Trophoblast cell (in vitro differentiated cells and primary cell): ENCODE measurements around the gene EPB41L2.

Experiments
- DNase-seq, 2 donors: peaks; one replicate each; pipeline ENCODE4 v3.0.0-alpha.2; 2016
- H2AFZ ChIP-seq: 2 replicates; pipeline ENCODE4 v1.6.1; 2013; ENCODE audit warnings: low read length, moderate library complexity, mild to moderate bottlenecking; ENCODE audit not compliant: insufficient read depth, poor library complexity
- H2AK5ac ChIP-seq: 2 replicates; pipeline ENCODE4 v1.6.1; 2013; ENCODE audit warnings: mild to moderate bottlenecking, low read length
- H2BK120ac ChIP-seq: 2 replicates; pipeline ENCODE4 v1.6.1; 2013; ENCODE audit warnings: low read length, mild to moderate bottlenecking, moderate library complexity; ENCODE audit not compliant: insufficient read depth, poor library complexity
- H2BK12ac ChIP-seq: 2 replicates; pipeline ENCODE4 v1.6.1; 2013; ENCODE audit warnings: mild to moderate bottlenecking, low read length, moderate library complexity
- H2BK5ac ChIP-seq: 2 replicates; pipeline ENCODE4 v1.6.1; 2013; ENCODE audit warnings: low read length, low read depth, moderate library complexity, mild to moderate bottlenecking; ENCODE audit not compliant: poor library complexity
- H3K14ac ChIP-seq: 2 replicates; pipeline ENCODE4 v1.6.1; 2013; ENCODE audit warnings: mild to moderate bottlenecking, low read length
- H3K18ac ChIP-seq: 2 replicates; pipeline ENCODE4 v1.6.1; 2013; ENCODE audit warnings: mild to moderate bottlenecking, low read length
- H3K23ac ChIP-seq: 2 replicates; pipeline ENCODE4 v1.6.1; 2013; ENCODE audit warnings: low read length
- H3K27ac ChIP-seq: 2 replicates; pipeline ENCODE4 v1.5.1; 2013; ENCODE audit warnings: low read depth, mild to moderate bottlenecking, inconsistent platforms, low read length, moderate library complexity
- H3K27me3 ChIP-seq: 2 replicates; pipeline ENCODE4 v1.6.1; 2013; ENCODE audit warnings: inconsistent platforms, mild to moderate bottlenecking, low read length, moderate library complexity; ENCODE audit not compliant: insufficient read depth
- H3K36me3 ChIP-seq, 2 experiments: 1 replicate in 1 of 2; 2 replicates in 1 of 2; pipeline ENCODE4 v1.6.1; 2013; ENCODE audit warnings: low read length in 2 of 2, mild to moderate bottlenecking in 2 of 2, moderate library complexity in 1 of 2; ENCODE audit not compliant: insufficient read depth in 2 of 2, control insufficient read depth in 1 of 2
- H3K4ac ChIP-seq: 2 replicates; pipeline ENCODE4 v1.6.1; 2013; ENCODE audit warnings: low read depth, mild to moderate bottlenecking, low read length, moderate library complexity
- H3K4me1 ChIP-seq, 2 experiments: 1 replicate in 1 of 2; 2 replicates in 1 of 2; pipeline ENCODE4 v1.6.1; 2013; ENCODE audit warnings: low read length in 2 of 2, mild to moderate bottlenecking in 2 of 2, moderate library complexity in 1 of 2; ENCODE audit not compliant: insufficient read depth in 2 of 2, control insufficient read depth in 1 of 2
- H3K4me2 ChIP-seq: 2 replicates; pipeline ENCODE4 v1.6.1; 2013; ENCODE audit warnings: inconsistent platforms, mild to moderate bottlenecking, low read length, moderate library complexity
- H3K4me3 ChIP-seq: 2 replicates; pipeline ENCODE4 v1.5.1; 2013; ENCODE audit warnings: mild to moderate bottlenecking, low read depth, low read length, inconsistent platforms
- H3K79me1 ChIP-seq: one replicate; pipeline ENCODE4 v1.6.1; 2013; ENCODE audit warnings: low read length
- H3K79me2 ChIP-seq: 2 replicates; pipeline ENCODE4 v1.6.1; 2013; ENCODE audit warnings: low read length, mild to moderate bottlenecking; ENCODE audit not compliant: control insufficient read depth, insufficient read depth, poor library complexity
- H3K9ac ChIP-seq: 2 replicates; pipeline ENCODE4 v1.6.1; 2013; ENCODE audit warnings: mild to moderate bottlenecking, low read length
- H3K9me3 ChIP-seq: 2 replicates; pipeline ENCODE4 v1.6.1; 2013; ENCODE audit warnings: low read depth, mild to moderate bottlenecking, control low read depth, inconsistent platforms, low read length; ENCODE audit not compliant: insufficient read depth
- H4K12ac ChIP-seq: 2 replicates; pipeline ENCODE4 v1.6.1; 2013; ENCODE audit warnings: low read depth, mild to moderate bottlenecking, low read length, moderate library complexity
- H4K8ac ChIP-seq: 2 replicates; pipeline ENCODE4 v1.6.1; 2013; ENCODE audit warnings: low read depth, mild to moderate bottlenecking, low read length, moderate library complexity
- H4K91ac ChIP-seq: one replicate; pipeline ENCODE4 v1.6.1; 2013; ENCODE audit warnings: low read depth, mild to moderate bottlenecking, low read length, moderate library complexity
- WGBS: extraction: QIAGEN DNeasy Blood & Tissue Kit; methylation state at CpG from one replicate; pipeline ENCODE4 v1.1.7; 2013; ENCODE audit warnings: missing lambda C conversion rate; ENCODE audit not compliant: insufficient read length, insufficient coverage; ENCODE audit errors: extremely low coverage; 5-methylcytosine and 5-hydroxymethylcytosine counted together

The EPB41L2 gene

GRCh38 chr6:131026243-131026642 is 36.8 kb downstream of the EPB41L2 start:
- Histone ChIP-seq H3K14ac (no peak overlapping the region), H3K27me3 (no peaks in the 10 kb centered on the region), H3K9ac (no peak overlapping the region), H3K27ac (no peak overlapping the region), H3K23ac (no peak overlapping the region), H3K36me3 (no peaks in the 10 kb centered on the region), H4K91ac (no peak overlapping the region), H2BK12ac (no peak overlapping the region), H3K4ac (no peak overlapping the region), H2BK120ac (no peak overlapping the region), H3K79me2 (peaks cover 1% of the 10 kb centered on the region), H2AK5ac (no peak overlapping the region), H3K4me1 (peaks cover 0 to 7% of the 10 kb centered on the region in 2 experiments), H4K8ac (no peak overlapping the region), H2AFZ (no peak overlapping the region), H3K4me3 (no peak overlapping the region), H3K79me1 (no peaks in the 10 kb centered on the region), H3K9me3 (no peaks in the 10 kb centered on the region), H3K18ac (no peak overlapping the region), H4K12ac (no peak overlapping the region), H3K4me2 (no peak overlapping the region), H2BK5ac (no peak overlapping the region)
- no CpG with 5 or more reads among the region's 1 CpG for WGBS
- no peak for DNase-seq

- no peak overlapping the region for H3K14ac ChIP-seq
- H4K12ac ChIP-seq: no peak overlapping the region
- no peak overlapping the region for H2AFZ ChIP-seq
- H3K18ac ChIP-seq: no peak overlapping the region
- no peak overlapping the region for H2BK12ac ChIP-seq
- H3K27ac ChIP-seq: no peak overlapping the region
- no peak overlapping the region for H2AK5ac ChIP-seq
- H3K9me3 ChIP-seq: no peaks in the 10 kb centered on the region
- H3K27me3 ChIP-seq: no peaks in the 10 kb centered on the region
- H3K4me2 ChIP-seq: no peak overlapping the region
- no peak overlapping the region for H3K9ac ChIP-seq
- WGBS: no CpG with 5 or more reads among the region's 6 CpGs
- no peak overlapping the region for H3K23ac ChIP-seq
- H3K79me1 ChIP-seq: no peaks in the 10 kb centered on the region
- H4K91ac ChIP-seq: no peak overlapping the region
- H3K4me1 ChIP-seq: peaks cover 0 to 4% of the 10 kb centered on the region in 2 experiments
- H3K4ac ChIP-seq: no peak overlapping the region
- H3K79me2 ChIP-seq: peaks cover 1% of the 10 kb centered on the region
- no peak overlapping the region for H3K4me3 ChIP-seq
- no peaks in the 10 kb centered on the region for H3K36me3 ChIP-seq
- no peak overlapping the region for H4K8ac ChIP-seq
- no peak for DNase-seq
- H2BK5ac ChIP-seq: no peak overlapping the region
- H2BK120ac ChIP-seq: no peak overlapping the region
Measured at GRCh38 chr6:131024565-131024964, 38.5 kb downstream of the EPB41L2 start.

GRCh38 chr6:131023834-131024504 is 39.1 kb downstream of the EPB41L2 start:
- Histone ChIP-seq H3K18ac (no peak overlapping the region), H3K23ac (no peak overlapping the region), H3K79me1 (no peaks in the 10 kb centered on the region), H4K12ac (no peak overlapping the region), H3K27ac (no peak overlapping the region), H2AK5ac (no peak overlapping the region), H3K4me3 (no peak overlapping the region), H3K14ac (no peak overlapping the region), H2BK12ac (no peak overlapping the region), H2BK120ac (no peak overlapping the region), H3K4me1 (peaks cover 0 to 4% of the 10 kb centered on the region in 2 experiments), H3K9me3 (no peaks in the 10 kb centered on the region), H3K4ac (no peak overlapping the region), H3K36me3 (no peaks in the 10 kb centered on the region), H3K9ac (no peak overlapping the region), H4K91ac (no peak overlapping the region), H2BK5ac (no peak overlapping the region), H3K27me3 (no peaks in the 10 kb centered on the region), H3K4me2 (no peak overlapping the region), H4K8ac (no peak overlapping the region), H3K79me2 (peaks cover 1% of the 10 kb centered on the region), H2AFZ (no peak overlapping the region)
- no peak for DNase-seq
- WGBS: no CpG with 5 or more reads among the region's 3 CpGs

GRCh38 chr6:131022691-131023090 is 40.4 kb downstream of the EPB41L2 start:
- H3K4me3 ChIP-seq: no peak overlapping the region
- H3K36me3 ChIP-seq: no peaks in the 10 kb centered on the region

More at GRCh38 chr6:131022691-131023090, 40.4 kb downstream of the EPB41L2 start:
- no peaks in the 10 kb centered on the region for H3K9me3 ChIP-seq
- no peak overlapping the region for H3K18ac ChIP-seq
- H3K4me1 ChIP-seq: peaks cover 0 to 4% of the 10 kb centered on the region in 2 experiments
- H4K91ac ChIP-seq: no peak overlapping the region
- H3K79me1 ChIP-seq: no peaks in the 10 kb centered on the region
- no peak overlapping the region for H3K27ac ChIP-seq
- H2BK120ac ChIP-seq: no peak overlapping the region
- H2BK5ac ChIP-seq: no peak overlapping the region
- H4K8ac ChIP-seq: no peak overlapping the region
- no peak overlapping the region for H3K4ac ChIP-seq
- H3K4me2 ChIP-seq: no peak overlapping the region
- no peak for DNase-seq
- no CpG with 5 or more reads among the region's 4 CpGs for WGBS
- peaks cover 1% of the 10 kb centered on the region for H3K79me2 ChIP-seq
- H3K9ac ChIP-seq: no peak overlapping the region
- no peaks in the 10 kb centered on the region for H3K27me3 ChIP-seq
- H2AK5ac ChIP-seq: no peak overlapping the region
- no peak overlapping the region for H3K23ac ChIP-seq
- H3K14ac ChIP-seq: no peak overlapping the region
- H4K12ac ChIP-seq: no peak overlapping the region
- no peak overlapping the region for H2AFZ ChIP-seq
- no peak overlapping the region for H2BK12ac ChIP-seq
